Gastroesophageal sphincter (tissue), 3 donors: Measurements from ENCODE around the gene ELAVL4.

Experiments
- EP300 ChIP-seq: sonication (generic); formaldehyde crosslinking; IDR thresholded peaks from one replicate; pipeline ENCODE4 v1.6.1; 2017; ENCODE audit warnings: antibody characterized with exemption, mild to moderate bottlenecking
- POLR2A ChIP-seq, 2 donors: fragments of 450-650 bp; IDR thresholded peaks; one replicate each; pipeline ENCODE4 v1.6.1; 2017; ENCODE audit warnings: antibody characterized with exemption in 2 of 2, mild to moderate bottlenecking in 2 of 2, moderate library complexity in 1 of 2
- TF ChIP-seq, protein P1 (sequence below), 4 experiments: fragments of 200-600 bp in 2 of 4; fragments of 450-650 bp in 2 of 4; sonication (generic) in 1 of 4; IDR thresholded peaks; one replicate each; pipeline ENCODE4 v1.5.1; 2017 to 2019; ENCODE audit warnings: antibody characterized with exemption in 4 of 4, mild to moderate bottlenecking in 2 of 4, moderate library complexity in 2 of 4

DNA sequence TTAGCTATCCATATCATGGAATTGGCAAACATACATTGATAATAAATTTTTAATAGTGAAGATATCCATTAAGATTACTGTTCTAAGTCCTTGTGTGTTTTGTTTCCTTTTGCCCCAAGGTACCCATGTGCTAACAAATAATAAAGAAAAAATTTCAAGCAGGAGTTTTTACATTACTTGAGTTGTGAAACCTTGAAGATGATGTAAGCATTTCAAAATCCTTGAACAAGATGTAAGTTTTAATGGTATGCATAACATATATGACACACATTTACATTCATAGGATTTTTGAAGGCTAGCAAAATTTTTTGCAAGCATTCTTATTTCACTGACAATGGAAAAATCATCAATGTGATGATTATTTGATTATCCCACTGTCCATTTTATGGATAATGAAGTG is 10.9 kb upstream of the ELAVL4 start:
- TF ChIP-seq, protein P1, sequence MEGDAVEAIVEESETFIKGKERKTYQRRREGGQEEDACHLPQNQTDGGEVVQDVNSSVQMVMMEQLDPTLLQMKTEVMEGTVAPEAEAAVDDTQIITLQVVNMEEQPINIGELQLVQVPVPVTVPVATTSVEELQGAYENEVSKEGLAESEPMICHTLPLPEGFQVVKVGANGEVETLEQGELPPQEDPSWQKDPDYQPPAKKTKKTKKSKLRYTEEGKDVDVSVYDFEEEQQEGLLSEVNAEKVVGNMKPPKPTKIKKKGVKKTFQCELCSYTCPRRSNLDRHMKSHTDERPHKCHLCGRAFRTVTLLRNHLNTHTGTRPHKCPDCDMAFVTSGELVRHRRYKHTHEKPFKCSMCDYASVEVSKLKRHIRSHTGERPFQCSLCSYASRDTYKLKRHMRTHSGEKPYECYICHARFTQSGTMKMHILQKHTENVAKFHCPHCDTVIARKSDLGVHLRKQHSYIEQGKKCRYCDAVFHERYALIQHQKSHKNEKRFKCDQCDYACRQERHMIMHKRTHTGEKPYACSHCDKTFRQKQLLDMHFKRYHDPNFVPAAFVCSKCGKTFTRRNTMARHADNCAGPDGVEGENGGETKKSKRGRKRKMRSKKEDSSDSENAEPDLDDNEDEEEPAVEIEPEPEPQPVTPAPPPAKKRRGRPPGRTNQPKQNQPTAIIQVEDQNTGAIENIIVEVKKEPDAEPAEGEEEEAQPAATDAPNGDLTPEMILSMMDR (IDR thresholded peaks at IDR 0.05) = no peak
- no peak for TF ChIP-seq POLR2A (IDR thresholded peaks at IDR 0.05)
- TF ChIP-seq EP300 = no peak
